Measurements from ENCODE around the gene SPEN.

DNA sequence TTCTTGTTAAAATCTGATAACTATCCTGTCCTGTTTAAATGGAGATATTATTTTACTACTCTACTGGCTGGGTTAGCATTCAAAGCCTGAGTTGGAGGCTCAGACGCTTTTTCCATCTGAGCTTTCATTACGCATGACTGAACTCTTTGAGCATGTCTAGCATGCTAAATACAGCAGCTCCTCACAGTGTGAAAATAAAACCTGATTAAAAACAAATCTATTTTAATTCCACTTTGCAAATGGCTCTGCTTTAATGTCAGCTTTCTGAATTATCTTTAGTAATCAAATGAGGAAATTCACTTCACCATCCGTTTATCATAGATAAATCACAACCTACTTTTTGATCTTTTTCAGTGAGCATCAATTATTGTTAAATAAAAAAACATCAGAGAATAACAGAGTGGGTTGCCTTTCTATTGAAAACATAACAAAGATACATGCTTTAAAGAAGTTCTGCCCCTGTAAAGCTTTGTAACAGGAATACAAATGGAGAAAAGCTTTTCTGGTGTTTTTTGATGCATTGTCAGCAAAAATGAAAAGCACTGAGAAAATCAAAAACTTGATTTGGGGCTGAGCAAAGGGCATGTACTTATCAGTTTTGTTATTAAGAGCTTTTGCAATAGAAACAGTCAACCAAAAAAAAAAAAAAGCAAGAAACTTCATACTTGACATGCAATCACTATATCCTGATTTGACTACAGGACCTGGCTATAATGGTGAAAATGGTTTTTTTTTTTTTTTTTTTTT lies 3.5 kb upstream of the SPEN start:
- TF ChIP-seq POLR2A (IDR thresholded peaks at IDR 0.05; ENCODE audit: low read length) (no peak), GATA1 (IDR thresholded peaks at IDR 0.05; ENCODE audit: low read depth, low read length) (no peak)
